Measurements from ENCODE around the gene CFAP161.

DNA sequence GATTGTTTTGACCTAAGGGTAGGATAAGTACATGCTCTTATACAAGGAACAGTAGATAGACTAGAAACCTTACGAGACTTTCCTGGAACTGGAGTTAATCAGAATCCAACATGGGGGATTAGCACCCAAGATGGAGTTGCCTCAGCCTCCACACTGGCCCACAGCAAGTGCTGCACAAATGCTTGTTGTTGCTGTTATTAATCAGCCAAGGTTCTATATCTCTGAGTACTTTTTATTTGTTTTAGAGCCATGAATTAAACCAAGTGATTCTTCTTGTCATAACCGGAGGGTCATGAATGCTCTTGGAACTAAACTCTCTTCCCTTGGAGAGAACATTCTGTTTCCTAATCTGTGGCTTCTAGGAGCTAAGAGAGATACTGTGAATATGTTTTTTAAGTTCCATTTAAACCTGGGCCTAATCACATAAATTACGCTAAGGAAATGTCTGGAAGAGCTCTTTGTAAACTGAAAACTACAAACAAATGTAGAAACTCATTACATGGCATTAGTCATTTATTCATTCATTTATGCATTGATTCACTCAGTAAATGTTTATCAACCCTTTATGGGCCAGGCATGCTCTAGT is 56.9 kb downstream of the CFAP161 start:
- TF ChIP-seq POLR2A (IDR thresholded peaks at IDR 0.05) (no peak), POLR2AphosphoS5 (IDR thresholded peaks at IDR 0.05) (peak in 1 of 3 donors; percentile 24)
- TF ChIP-seq, protein P1, sequence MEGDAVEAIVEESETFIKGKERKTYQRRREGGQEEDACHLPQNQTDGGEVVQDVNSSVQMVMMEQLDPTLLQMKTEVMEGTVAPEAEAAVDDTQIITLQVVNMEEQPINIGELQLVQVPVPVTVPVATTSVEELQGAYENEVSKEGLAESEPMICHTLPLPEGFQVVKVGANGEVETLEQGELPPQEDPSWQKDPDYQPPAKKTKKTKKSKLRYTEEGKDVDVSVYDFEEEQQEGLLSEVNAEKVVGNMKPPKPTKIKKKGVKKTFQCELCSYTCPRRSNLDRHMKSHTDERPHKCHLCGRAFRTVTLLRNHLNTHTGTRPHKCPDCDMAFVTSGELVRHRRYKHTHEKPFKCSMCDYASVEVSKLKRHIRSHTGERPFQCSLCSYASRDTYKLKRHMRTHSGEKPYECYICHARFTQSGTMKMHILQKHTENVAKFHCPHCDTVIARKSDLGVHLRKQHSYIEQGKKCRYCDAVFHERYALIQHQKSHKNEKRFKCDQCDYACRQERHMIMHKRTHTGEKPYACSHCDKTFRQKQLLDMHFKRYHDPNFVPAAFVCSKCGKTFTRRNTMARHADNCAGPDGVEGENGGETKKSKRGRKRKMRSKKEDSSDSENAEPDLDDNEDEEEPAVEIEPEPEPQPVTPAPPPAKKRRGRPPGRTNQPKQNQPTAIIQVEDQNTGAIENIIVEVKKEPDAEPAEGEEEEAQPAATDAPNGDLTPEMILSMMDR (IDR thresholded peaks at IDR 0.05), result no peak
